Small intestine (tissue), 7 donors: ENCODE measurements around the gene SARS2. TPM values are rescaled to one million over a fixed set of nuclear protein-coding genes. Genes with fewer than 3 reads are reported as not detected.
A peak's percentile ranks its signal among the peaks of the same experiment; 100 is the strongest.
"Not testable (repeated sequence)": the region's sequence is repeated elsewhere in the genome, so short reads cannot be mapped to it uniquely, and the experiment has no call there.

Source experiments
- DNase-seq, 2 donors: peaks; one replicate each; pipeline versions ENCODE4 v3.0.0 to v3.0.0-alpha.2; 2013
- FAIRE-seq: peaks from 2 replicates; lab custom pipeline; 2012; peaks lifted over from hg19 to GRCh38; lab: Jason Lieb, UNC
- H3K27ac ChIP-seq, 3 donors: one replicate each; pipeline ENCODE4 v1.5.1; 2013; ENCODE audit warnings: low read length in 2 of 3, mild to moderate bottlenecking in 2 of 3, control low read depth in 1 of 3, inconsistent platforms in 1 of 3, low read depth in 1 of 3, moderate library complexity in 1 of 3
- H3K27me3 ChIP-seq, 3 donors: one replicate each; pipeline ENCODE4 v1.6.1; 2013; ENCODE audit warnings: low read length in 3 of 3, inconsistent platforms in 1 of 3; ENCODE audit not compliant: control insufficient read depth in 3 of 3, insufficient read depth in 3 of 3
- H3K36me3 ChIP-seq, 3 donors: one replicate each; pipeline ENCODE4 v1.6.1; 2013; ENCODE audit warnings: low read length in 3 of 3, inconsistent platforms in 1 of 3, low read depth in 1 of 3, mild to moderate bottlenecking in 1 of 3, moderate library complexity in 1 of 3; ENCODE audit not compliant: control insufficient read depth in 3 of 3, insufficient read depth in 2 of 3
- H3K4me1 ChIP-seq, 3 donors: one replicate each; pipeline ENCODE4 v1.6.1; 2013; ENCODE audit warnings: low read length in 2 of 3, inconsistent platforms in 1 of 3, low read depth in 1 of 3, mild to moderate bottlenecking in 1 of 3, moderate library complexity in 1 of 3; ENCODE audit not compliant: control insufficient read depth in 3 of 3, insufficient read depth in 2 of 3
- H3K4me3 ChIP-seq, 3 donors: one replicate each; pipeline ENCODE4 v1.5.1; 2013; ENCODE audit warnings: low read length in 3 of 3, control low read depth in 1 of 3, inconsistent platforms in 1 of 3, low read depth in 1 of 3, mild to moderate bottlenecking in 1 of 3, moderate library complexity in 1 of 3
- H3K9me3 ChIP-seq, 2 donors: one replicate each; pipeline ENCODE4 v1.6.1; 2013; ENCODE audit warnings: low read depth in 1 of 2, low read length in 1 of 2; ENCODE audit not compliant: control insufficient read depth in 2 of 2, insufficient read depth in 1 of 2
- WGBS, 3 donors: extraction: QIAGEN DNeasy Blood & Tissue Kit; methylation state at CpG; one replicate each; pipeline ENCODE4 v1.1.7; 2013; 5-methylcytosine and 5-hydroxymethylcytosine counted together
- polyA plus RNA-seq, 4 donors: library from polyadenylated mRNA; stranded (reverse) in 3 of 4; unstranded in 1 of 4; fragments of 200-250 nt in 3 of 4; fragments of 120-200 nt in 1 of 4; gene quantifications; one replicate each; pipeline versions ENCODE4 v1.2.1 to v1.2.3, GENCODE V29; 2013
- donor health status: healthy with polysubstance abuse.
- donor health status: control.
- donor health status: control.
- donor health status: Bipolar disorder and iron deficiency.
- donor health status: healthy.

SARS2 gene
- polyA plus RNA-seq, 4 donors, result 21.9 to 42.0 (median 27.4) TPM

GRCh38 chr19:38877781-38878574 is 52.6 kb downstream of the SARS2 start, which contains the start of gene RINL:
Gene RINL (minus strand): TSS chr19:38878275. CDS start chr19:38876742, 1,533 bp downstream.
- no peak for FAIRE-seq
- Histone ChIP-seq H3K4me1 (peaks cover 6 to 48% (median 9%) of the 10 kb centered on the region in 3 donors), H3K27me3 (no peaks in the 10 kb centered on the region), H3K36me3 (peaks cover 0 to 61% (median 0%) of the 10 kb centered on the region in 3 donors), H3K4me3 (peak within 1 kb of the TSS in 2 of 3 donors; percentile 26 to 44), H3K27ac (peak within 1 kb of the TSS; percentile 77 to 96 (median 91)), H3K9me3 (no peaks in the 10 kb centered on the region)
- peak; percentile 66 to 88 for DNase-seq
- WGBS, 3 donors, result 13 to 24% (median 18%) methylated on average over 9 to 11 of the region's 11 CpGs

- DNase-seq (no peak), FAIRE-seq (no peak)
- Histone ChIP-seq H3K9me3 (no peaks in the 10 kb centered on the region), H3K4me3 (no peak overlapping the region), H3K4me1 (peaks cover 6 to 44% (median 9%) of the 10 kb centered on the region in 3 donors), H3K36me3 (peaks cover 0 to 58% (median 0%) of the 10 kb centered on the region in 3 donors), H3K27me3 (no peaks in the 10 kb centered on the region), H3K27ac (no peak overlapping the region)
- 83 to 88% (median 88%) methylated on average over 6 of the region's 6 CpGs for WGBS, 3 donors
Observed at GRCh38 chr19:38875656-38876395, 54.7 kb downstream of the SARS2 start.

GRCh38 chr19:38873400-38873799 is 57.2 kb downstream of the SARS2 start:
- H3K27me3 ChIP-seq, DNase-seq, FAIRE-seq, H3K27ac ChIP-seq, H3K9me3 ChIP-seq, H3K4me3 ChIP-seq: not testable (repeated sequence)
- Histone ChIP-seq H3K36me3 (peaks cover 0 to 60% (median 0%) of the 10 kb centered on the region in 3 donors), H3K4me1 (peaks cover 1 to 36% (median 2%) of the 10 kb centered on the region in 3 donors)
- 82 to 91% (median 91%) methylated on average over 10 of the region's 10 CpGs for WGBS, 3 donors

- H3K9me3 ChIP-seq, result no peaks in the 10 kb centered on the region
- FAIRE-seq, result no peak
- H3K4me1 ChIP-seq, result peaks cover 0 to 16% (median 0%) of the 10 kb centered on the region in 3 donors
- H3K4me3 ChIP-seq, result peak overlapping the region in 1 of 3 donors; percentile 36
- DNase-seq, result no peak
- H3K27ac ChIP-seq, result no peak overlapping the region
- no peaks in the 10 kb centered on the region for H3K27me3 ChIP-seq
- H3K36me3 ChIP-seq, result peaks cover 0 to 57% (median 0%) of the 10 kb centered on the region in 3 donors
- WGBS, 3 donors, result 90 to 92% (median 91%) methylated on average over 19 of the region's 19 CpGs
Observed at GRCh38 chr19:38870612-38871011, 60.0 kb downstream of the SARS2 start.

GRCh38 chr19:38869836-38870607 is 60.5 kb downstream of the SARS2 start:
- FAIRE-seq (no peak), DNase-seq (peak; percentile 85 to 94)
- Histone ChIP-seq H3K4me3 (peak overlapping the region; percentile 36 to 48 (median 39)), H3K27me3 (no peaks in the 10 kb centered on the region), H3K36me3 (peaks cover 0 to 55% (median 0%) of the 10 kb centered on the region in 3 donors), H3K4me1 (peaks cover 0 to 19% (median 0%) of the 10 kb centered on the region in 3 donors), H3K27ac (peak overlapping the region in 2 of 3 donors; percentile 27 to 68), H3K9me3 (no peaks in the 10 kb centered on the region)
- 21 to 42% (median 35%) methylated on average over 51 to 62 of the region's 62 CpGs for WGBS, 3 donors

- H3K9me3 ChIP-seq, result no peaks in the 10 kb centered on the region
- H3K4me3 ChIP-seq, result peak overlapping the region; percentile 22 to 48 (median 27)
- H3K36me3 ChIP-seq, result peaks cover 0 to 51% (median 0%) of the 10 kb centered on the region in 3 donors
- WGBS, 3 donors, result 34 to 74% (median 60%) methylated on average over 34 of the region's 34 CpGs
- H3K27me3 ChIP-seq, result no peaks in the 10 kb centered on the region
- DNase-seq (no peak), FAIRE-seq (no peak)
- H3K27ac ChIP-seq, result peak overlapping the region in 1 of 3 donors; percentile 25
- H3K4me1 ChIP-seq, result peaks cover 0 to 20% (median 0%) of the 10 kb centered on the region in 3 donors
Observed at GRCh38 chr19:38869160-38869835, 61.3 kb downstream of the SARS2 start.

GRCh38 chr19:38868551-38868950 is 62.0 kb downstream of the SARS2 start:
- WGBS, 3 donors, result 82 to 92% (median 91%) methylated on average over 6 of the region's 6 CpGs
- Histone ChIP-seq H3K36me3 (peaks cover 0 to 44% (median 0%) of the 10 kb centered on the region in 3 donors), H3K4me1 (peaks cover 0 to 20% (median 0%) of the 10 kb centered on the region in 3 donors), H3K9me3 (no peaks in the 10 kb centered on the region), H3K27me3 (no peaks in the 10 kb centered on the region), H3K4me3 (no peak overlapping the region), H3K27ac (no peak overlapping the region)
- FAIRE-seq (no peak), DNase-seq (no peak)
